K562 (cell line): ENCODE measurements around the gene UGT2A2. TPM values are rescaled to one million over a fixed set of nuclear protein-coding genes. Genes with fewer than 3 reads are reported as not detected.
"Not testable (repeated sequence)": the region's sequence is repeated elsewhere in the genome, so short reads cannot be mapped to it uniquely, and the experiment has no call there.

Experiments
- ATAC-seq: fragments of 200-7000 bp; cut with Tn5 transposase; 3 replicates; pipeline ENCODE4 v1.9.1; 2020; ENCODE audit warnings: moderate library complexity
- BruUV-seq: library from RNA; stranded (reverse); fragments of 400-500 nt; replicated peaks from 2 replicates; lab custom pipeline; 2021; lab: Mats Ljungman, UMichigan
- CTCF ChIA-PET: fragments of 300-600 bp; formaldehyde crosslinking; extraction: SDS; loops from one replicate; lab custom pipeline; 2021; ENCODE audit warnings: low intra/inter-chr PET ratio; lab: Yijun Ruan, JAX
- POLR2A ChIA-PET: fragments of 300-600, 350-650 bp; sonication (Branson Sonifier 250); formaldehyde crosslinking; extraction: SDS; loops from one replicate; lab custom pipeline; 2021; ENCODE audit warnings: antibody characterized with exemption, inconsistent platforms; lab: Yijun Ruan, JAX
- DNase-seq, 4 experiments: peaks; one replicate each; pipeline versions ENCODE4 v3.0.0 to v3.0.0-alpha.2; 2011 to 2018; ENCODE audit warnings: low spot score in 3 of 4, mixed read lengths in 3 of 4; ENCODE audit errors: extremely low read depth in 1 of 4
- FAIRE-seq: peaks from 2 replicates; lab custom pipeline; 2011; peaks lifted over from hg19 to GRCh38; lab: Jason Lieb, UNC
- H2AFZ ChIP-seq: 2 replicates; pipeline ENCODE4 v1.6.0; 2011; ENCODE audit warnings: low read depth, low read length, control low read depth, inconsistent platforms
- H3K27ac ChIP-seq: fragments of 200-600 bp; 3 replicates; pipeline ENCODE4 v1.8.0; 2011; ENCODE audit warnings: low read depth, mild to moderate bottlenecking, control low read depth, inconsistent platforms, low read length, moderate library complexity, mixed read lengths; ENCODE audit errors: extremely low read depth
- H3K27me3 ChIP-seq, 2 experiments: fragments of 300-600 bp in 1 of 2; 2 replicates in 1 of 2; 3 replicates in 1 of 2; pipeline versions ENCODE4 v1.6.0 to v1.8.0; 2011; ENCODE audit warnings: inconsistent platforms in 2 of 2, low read length in 2 of 2, mild to moderate bottlenecking in 1 of 2, mixed read lengths in 1 of 2, moderate library complexity in 1 of 2; ENCODE audit not compliant: control insufficient read depth in 2 of 2, insufficient read depth in 2 of 2
- H3K36me3 ChIP-seq: fragments of 300-600 bp; 3 replicates; pipeline ENCODE4 v1.8.0; 2011; ENCODE audit warnings: mild to moderate bottlenecking, low read length, inconsistent platforms; ENCODE audit not compliant: control insufficient read depth, insufficient read depth
- H3K4me1 ChIP-seq, 2 experiments: fragments of 200-600 bp in 1 of 2; replicated peaks in 1 of 2; 2 replicates in 1 of 2; 3 replicates in 1 of 2; pipeline versions ENCODE4 v1.5.1 to v1.8.0; 2011; ENCODE audit warnings: inconsistent platforms in 2 of 2, low read length in 2 of 2, mild to moderate bottlenecking in 1 of 2, mixed read lengths in 1 of 2, moderate library complexity in 1 of 2; ENCODE audit not compliant: control insufficient read depth in 2 of 2, insufficient read depth in 2 of 2
- H3K4me2 ChIP-seq: 2 replicates; pipeline ENCODE4 v1.6.1; 2011; ENCODE audit warnings: low read length, control low read depth, inconsistent platforms, mixed read lengths; ENCODE audit not compliant: insufficient read depth
- H3K4me3 ChIP-seq: fragments of 200-600 bp; sonication (generic), shearing (Covaris generic); 2 replicates; pipeline ENCODE4 v1.5.1; 2016; ENCODE audit warnings: control low read depth, inconsistent platforms
- H3K79me2 ChIP-seq: fragments of 200-600 bp; 3 replicates; pipeline ENCODE4 v1.8.0; 2011; ENCODE audit warnings: low read length, inconsistent platforms; ENCODE audit not compliant: control insufficient read depth, insufficient read depth
- H3K9ac ChIP-seq, 2 experiments: 2 replicates each; pipeline versions ENCODE4 v1.6.0 to v1.6.1; 2011; ENCODE audit warnings: low read depth in 2 of 2, low read length in 2 of 2, control low read depth in 1 of 2, inconsistent platforms in 1 of 2, mild to moderate bottlenecking in 1 of 2, mixed read lengths in 1 of 2; ENCODE audit not compliant: insufficient read depth in 1 of 2
- H3K9me1 ChIP-seq: one replicate; pipeline ENCODE4 v1.6.0; 2011; ENCODE audit warnings: inconsistent platforms, mild to moderate bottlenecking, low read length, moderate library complexity; ENCODE audit not compliant: control insufficient read depth, insufficient read depth
- H3K9me3 ChIP-seq: replicated peaks from 2 replicates; pipeline ENCODE4 v1.5.1; 2011; ENCODE audit warnings: low read depth, low read length, inconsistent platforms; ENCODE audit not compliant: control insufficient read depth, insufficient read depth
- H4K20me1 ChIP-seq: replicated peaks from 2 replicates; pipeline ENCODE4 v1.6.1; 2011; ENCODE audit warnings: low read length, inconsistent platforms, mixed read lengths; ENCODE audit not compliant: control insufficient read depth, insufficient read depth
- WGBS: fragments of 100-300 bp; shearing (Covaris generic); methylation state at CpG from one replicate; pipeline ENCODE4 v1.1.6; 2016; ENCODE audit warnings: low coverage, mixed read lengths; ENCODE audit not compliant: insufficient coverage; ENCODE audit errors: missing lambda C conversion rate; 5-methylcytosine and 5-hydroxymethylcytosine counted together
- in situ Hi-C: fragments of 300-500 bp; cut with MboI; formaldehyde crosslinking; loops from 4 replicates; pipeline ENCODE4 v1.15.0; 2018; ENCODE audit warnings: inconsistent platforms, mixed read lengths
- intact Hi-C: fragments of 100-400 bp; cut with micrococcal nuclease; formaldehyde crosslinking; loops from 2 replicates; pipeline ENCODE4 v1.14.2; 2022
- polyA plus RNA-seq, 8 experiments: library from polyadenylated mRNA; depleted of rRNA in 4 of 8; stranded (reverse) in 5 of 8; unstranded in 3 of 8; fragments of >200 nt; fragmentation: Nextera tagmentation in 2 of 8; fragmentation: Illumina TruSeq in 1 of 8; extraction: Ambion mirVana in 2 of 8; extraction: Trizol in 1 of 8; gene quantifications; 2 replicates each; pipeline versions ENCODE4 v1.2.1 to v1.2.3, GENCODE V29; 2011 to 2014; ENCODE audit warnings: inconsistent platforms in 1 of 8, missing spikeins in 1 of 8
- total RNA-seq, 7 experiments: library from RNA; depleted of rRNA in 6 of 7; stranded (reverse); fragments of >200 nt in 6 of 7; fragmentation: Illumina TruSeq in 2 of 7; extraction: Trizol in 2 of 7; gene quantifications; 2 replicates each; pipeline versions ENCODE4 v1.2.1 to v1.2.3, GENCODE V29; 2011 to 2021; ENCODE audit warnings: low replicate concordance in 1 of 7

Gene UGT2A2
- total and polyA plus RNA-seq, 9 of the 15 experiments (the other 6 are each of a cell fraction or from before 2014, with no cell fraction given), result not detected

DNA sequence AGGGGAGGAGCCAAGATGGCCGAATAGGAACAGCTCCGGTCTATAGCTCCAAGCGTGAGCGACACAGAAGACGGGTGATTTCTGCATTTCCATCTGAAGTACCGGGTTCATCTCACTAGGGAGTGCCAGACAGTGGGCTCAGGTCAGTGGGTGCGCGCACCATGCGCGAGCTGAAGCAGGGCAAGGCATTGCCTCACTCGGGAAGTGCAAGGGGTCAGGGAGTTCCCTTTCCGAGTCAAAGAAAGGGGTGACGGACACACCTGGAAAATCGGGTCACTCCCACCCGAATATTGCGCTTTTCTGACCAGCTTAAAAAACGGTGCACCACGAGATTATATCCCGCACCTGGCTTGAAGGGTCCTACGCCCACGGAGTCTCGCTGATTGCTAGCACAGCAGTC, 24.6 kb upstream of the UGT2A2 start:
- CTCF ChIA-PET, H3K9me3 ChIP-seq, intact Hi-C loops, H3K9ac ChIP-seq, DNase-seq, H3K4me3 ChIP-seq, BruUV-seq, H3K27me3 ChIP-seq, H3K79me2 ChIP-seq, H3K27ac ChIP-seq, FAIRE-seq, POLR2A ChIA-PET, H3K9me1 ChIP-seq, H4K20me1 ChIP-seq, ATAC-seq, H3K36me3 ChIP-seq, in situ Hi-C loops, H2AFZ ChIP-seq, H3K4me2 ChIP-seq, H3K4me1 ChIP-seq: not testable (repeated sequence)
- WGBS, result 0% methylated on average over 13 of the region's 22 CpGs

DNA sequence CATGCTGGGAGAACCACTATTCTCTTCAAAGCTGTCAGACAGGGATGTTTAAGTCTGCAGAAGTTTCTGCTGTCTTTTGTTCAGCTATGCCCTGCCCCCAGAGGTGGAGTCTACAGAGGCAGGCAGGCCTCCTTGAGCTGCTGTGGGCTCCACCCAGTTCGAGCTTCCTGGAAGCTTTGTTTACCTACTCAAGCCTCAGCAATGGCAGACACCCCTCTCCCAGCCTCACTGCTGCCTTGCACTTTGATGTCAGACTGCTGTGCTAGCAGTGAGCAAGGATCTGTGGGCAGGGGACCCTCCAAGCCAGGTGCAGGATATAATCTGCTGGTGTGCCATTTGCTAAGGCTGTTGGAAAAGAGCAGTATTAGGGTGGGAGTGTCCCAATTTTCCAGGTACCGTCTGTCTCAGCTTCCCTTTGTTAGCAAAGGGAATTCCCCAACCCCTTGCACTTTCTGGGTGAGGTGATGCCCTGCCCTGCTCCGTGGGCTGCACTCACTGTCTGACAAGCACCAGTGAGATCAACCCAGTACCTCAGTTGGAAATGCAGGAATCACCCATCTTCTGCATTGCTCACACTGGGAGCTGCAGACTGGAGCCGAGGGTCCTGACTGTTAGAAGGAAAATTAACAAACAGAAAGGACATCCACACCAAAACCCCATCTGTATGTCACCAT, 21.8 kb upstream of the UGT2A2 start:
- H2AFZ ChIP-seq, BruUV-seq, CTCF ChIA-PET, POLR2A ChIA-PET, H3K27me3 ChIP-seq, ATAC-seq, H3K4me2 ChIP-seq, H3K36me3 ChIP-seq, H3K4me3 ChIP-seq, in situ Hi-C loops, H4K20me1 ChIP-seq, FAIRE-seq, H3K9me1 ChIP-seq, H3K27ac ChIP-seq, H3K9ac ChIP-seq, intact Hi-C loops, H3K9me3 ChIP-seq, H3K4me1 ChIP-seq, DNase-seq, H3K79me2 ChIP-seq: not testable (repeated sequence)
- 2% methylated on average over 4 of the region's 4 CpGs for WGBS
